Stimulated activated CD4-positive, alpha-beta T cell treated with anti-CD3 and anti-CD28 coated beads, TNF-alpha, amount 100 ng/mL, for 4 hours (primary cell): ENCODE data around the gene NFIC.
A peak's percentile ranks its signal among the peaks of the same experiment; 100 is the strongest.

ENCODE experiments used
- DNase-seq, 3 experiments: peaks; one replicate each; pipeline ENCODE4 v3.0.0-alpha.2; 2020; ENCODE audit warnings: low read depth in 3 of 3

NFIC gene

GRCh38 chr19:3359015-3359918, 7.1 kb upstream of the NFIC start:
- peak; percentile 56 to 73 (median 61) for DNase-seq

GRCh38 chr19:3359919-3360420, 6.4 kb upstream of the NFIC start:
- DNase-seq: peak in 1 of 3 experiments; percentile 43

GRCh38 chr19:3360421-3361383, 5.7 kb upstream of the NFIC start:
- DNase-seq: peak; percentile 75 to 79 (median 76)

- DNase-seq: no peak
Measured at GRCh38 chr19:3361384-3362216, 4.8 kb upstream of the NFIC start.

GRCh38 chr19:3362217-3362906, 4.0 kb upstream of the NFIC start:
- no peak for DNase-seq

GRCh38 chr19:3363841-3364500, 2.4 kb upstream of the NFIC start:
- no peak for DNase-seq

- no peak for DNase-seq
Measured at GRCh38 chr19:3364501-3364858, 1.9 kb upstream of the NFIC start.

- no peak for DNase-seq
Measured at GRCh38 chr19:3365093-3365835, 1.1 kb upstream of the NFIC start.

- no peak for DNase-seq
Measured at GRCh38 chr19:3366753-3367627, 607 bp downstream of the NFIC start.

- DNase-seq: no peak
Measured at GRCh38 chr19:3367628-3368440, 1.5 kb downstream of the NFIC start.

- no peak for DNase-seq
Measured at GRCh38 chr19:3368441-3368795, 2.0 kb downstream of the NFIC start.

GRCh38 chr19:3368848-3369336, 2.5 kb downstream of the NFIC start:
- DNase-seq: no peak

- no peak for DNase-seq
Measured at GRCh38 chr19:3369337-3370213, 3.2 kb downstream of the NFIC start.

GRCh38 chr19:3370214-3370720, 3.9 kb downstream of the NFIC start:
- DNase-seq: no peak

GRCh38 chr19:3370728-3371591, 4.6 kb downstream of the NFIC start:
- DNase-seq: no peak
